GM18868 (cell line): ENCODE measurements around the gene ACOX2.

Experiments
- ATAC-seq: cut with Tn5 transposase; IDR thresholded peaks from one replicate; pipeline ENCODE4 v1.9.1; 2021; ENCODE audit warnings: mild to moderate bottlenecking, moderate library complexity; ENCODE audit not compliant: unreplicated experiment

ACOX2 gene

GRCh38 chr3:58567251-58567515 lies 30.2 kb upstream of the ACOX2 start:
- no peak for ATAC-seq

DNA sequence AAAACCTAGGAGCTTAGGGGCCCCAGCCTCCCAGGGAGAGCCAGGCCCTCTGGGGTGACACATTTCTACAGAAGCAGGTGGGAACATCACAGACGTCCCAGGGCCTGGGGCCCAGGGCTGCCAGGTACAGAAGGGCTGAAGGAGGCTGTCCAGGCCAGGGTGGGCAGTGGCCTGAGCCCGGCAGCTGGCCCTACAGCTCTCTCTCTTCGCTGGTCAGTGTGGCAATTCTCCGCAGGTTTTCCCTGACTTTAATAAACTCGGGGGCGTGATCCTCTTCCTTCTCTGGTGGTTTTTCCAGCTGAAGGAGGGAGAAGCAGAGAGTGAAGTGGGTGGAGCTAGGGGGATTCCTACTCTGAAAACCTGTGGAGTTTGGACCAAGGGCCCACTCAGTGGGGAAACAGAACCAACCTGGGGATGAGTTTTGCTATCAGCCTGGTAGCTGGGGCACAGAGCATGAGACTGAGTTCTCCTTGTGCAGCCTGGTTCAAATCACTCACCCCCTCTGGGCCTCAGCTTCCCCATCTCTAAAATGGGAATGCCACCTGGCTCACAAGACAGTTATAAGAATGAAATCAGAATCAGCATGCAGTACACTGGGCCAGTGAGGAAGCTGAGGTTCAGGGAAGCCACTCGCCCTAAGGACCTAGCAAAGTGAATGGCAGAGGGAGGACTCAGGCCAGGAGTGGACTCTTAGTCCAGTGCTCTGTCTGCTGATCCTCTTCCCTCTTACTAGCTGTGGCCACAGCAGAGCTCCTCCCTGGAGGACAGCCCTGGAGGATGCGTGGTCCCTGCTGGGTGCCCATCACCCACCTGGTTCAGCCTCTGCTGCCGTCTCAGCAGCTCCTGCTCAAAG lies 29.6 kb upstream of the ACOX2 start:
- no peak for ATAC-seq

- no peak for ATAC-seq
Measured at GRCh38 chr3:58565621-58566397, 28.8 kb upstream of the ACOX2 start.

- no peak for ATAC-seq
Measured at GRCh38 chr3:58564456-58565160, 27.6 kb upstream of the ACOX2 start.

GRCh38 chr3:58564054-58564453 lies 27.1 kb upstream of the ACOX2 start:
- ATAC-seq, result no peak

GRCh38 chr3:58563386-58564035 lies 26.5 kb upstream of the ACOX2 start:
- no peak for ATAC-seq

- no peak for ATAC-seq
Measured at GRCh38 chr3:58562498-58562897, 25.5 kb upstream of the ACOX2 start.

- ATAC-seq, result no peak
Measured at GRCh38 chr3:58560771-58561311, 23.9 kb upstream of the ACOX2 start.

DNA sequence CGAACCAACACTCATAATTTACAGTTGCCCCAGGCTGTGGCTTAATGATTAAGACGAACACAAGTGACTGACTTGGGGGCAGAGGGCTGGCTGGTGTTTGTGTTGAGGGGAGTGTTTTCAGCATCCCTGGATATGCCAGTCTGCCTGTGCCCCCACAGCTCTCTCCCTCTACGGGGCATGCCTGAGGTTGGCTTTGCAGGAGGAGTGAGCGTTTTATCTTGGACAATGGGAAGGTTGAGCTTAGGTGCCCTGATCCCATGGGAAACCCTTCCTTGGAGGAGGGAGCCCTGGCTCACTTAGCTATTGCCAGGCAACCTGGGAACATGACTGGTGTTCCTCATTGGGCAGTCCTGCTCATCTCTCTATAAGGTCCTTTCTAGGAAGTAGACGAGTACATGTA lies 22.6 kb upstream of the ACOX2 start:
- no peak for ATAC-seq

GRCh38 chr3:58557491-58557890 lies 20.5 kb upstream of the ACOX2 start:
- no peak for ATAC-seq

- ATAC-seq, result no peak
Measured at GRCh38 chr3:58556761-58557221, 19.8 kb upstream of the ACOX2 start.

DNA sequence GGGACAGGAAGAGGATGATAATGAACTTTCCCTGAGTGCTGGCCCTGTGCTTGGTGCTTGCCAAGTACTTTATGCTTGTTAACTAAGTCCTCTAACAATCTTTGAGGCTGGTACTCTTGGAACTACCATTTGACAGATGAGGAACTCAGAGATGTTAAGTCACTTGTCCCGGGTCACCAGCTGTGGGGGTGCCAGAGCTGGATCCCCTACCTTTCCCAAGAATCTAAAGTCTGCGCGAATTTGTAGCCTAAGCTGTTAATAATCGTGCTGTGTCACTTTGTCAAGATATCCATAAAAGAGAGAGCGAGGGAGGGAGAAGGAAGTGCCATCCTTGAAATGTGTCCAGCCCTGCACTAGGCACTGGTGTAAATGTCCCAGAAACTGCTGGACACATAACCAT lies 19.0 kb upstream of the ACOX2 start:
- no peak for ATAC-seq

DNA sequence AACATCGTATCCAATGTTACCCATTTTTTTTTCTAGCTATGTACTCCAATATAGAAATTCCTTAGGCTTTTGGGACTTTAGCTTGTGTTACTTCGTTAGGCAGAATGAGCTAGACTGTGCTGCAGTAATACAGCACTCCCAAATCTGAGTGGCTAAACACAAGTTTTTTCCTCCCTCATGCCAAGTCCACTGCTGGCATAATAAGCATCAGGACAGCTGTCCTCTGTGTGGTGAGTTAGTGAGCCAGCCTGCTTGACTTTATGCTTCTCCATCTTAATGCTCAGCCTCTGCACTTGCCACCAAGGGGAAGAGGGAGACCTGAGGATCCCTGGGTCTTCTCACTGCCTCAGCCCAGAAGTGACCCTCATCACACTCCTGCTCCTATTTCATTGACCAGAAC lies 18.2 kb upstream of the ACOX2 start:
- no peak for ATAC-seq

DNA sequence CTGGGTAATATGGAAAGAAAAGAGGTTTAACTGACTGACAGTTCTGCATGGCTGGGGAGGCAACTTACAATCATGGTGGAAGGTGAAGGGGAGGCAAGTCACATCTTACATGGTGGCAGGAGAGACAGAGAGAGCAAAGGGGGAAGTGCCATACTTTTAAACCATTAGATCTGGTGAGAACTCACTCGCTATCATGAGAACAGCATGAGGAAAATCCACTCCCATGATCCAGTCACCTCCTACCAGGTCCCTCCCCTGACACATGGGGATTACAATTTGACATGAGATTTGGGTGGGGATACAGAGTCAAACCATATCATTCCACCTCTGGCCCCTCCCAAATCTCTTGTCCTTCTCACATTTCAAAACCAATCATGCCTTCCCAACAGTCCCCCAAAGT lies 16.0 kb upstream of the ACOX2 start:
- no peak for ATAC-seq

DNA sequence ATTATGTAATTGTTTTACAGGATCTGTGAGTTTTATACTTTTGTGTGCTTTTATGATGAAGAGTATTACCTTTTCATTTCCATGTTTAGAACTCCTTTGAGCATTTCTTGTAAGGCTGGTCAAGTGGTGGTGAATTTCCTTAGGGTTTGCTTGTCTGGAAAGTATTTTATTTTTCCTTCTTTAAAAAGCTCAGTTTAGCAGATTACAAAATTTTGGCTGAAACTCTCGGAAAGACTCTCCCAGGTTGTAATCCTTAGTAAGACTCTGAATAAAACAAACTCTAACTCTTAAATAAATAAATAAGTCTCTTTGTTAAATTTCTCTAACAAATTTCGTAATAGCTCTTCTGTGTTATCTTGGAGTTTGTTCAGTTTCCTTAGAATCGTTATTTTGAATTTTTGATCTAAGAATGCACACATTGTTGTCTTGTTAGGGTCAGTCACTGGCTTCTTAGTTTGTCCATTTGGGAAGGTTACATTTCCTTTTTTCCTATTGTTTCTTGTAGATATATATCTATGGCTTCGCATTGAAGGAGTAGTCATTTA lies 14.7 kb upstream of the ACOX2 start:
- no peak for ATAC-seq

GRCh38 chr3:58544541-58544940 lies 7.6 kb upstream of the ACOX2 start:
- no peak for ATAC-seq

- no peak for ATAC-seq
Measured at GRCh38 chr3:58540176-58540858, 3.3 kb upstream of the ACOX2 start.

DNA sequence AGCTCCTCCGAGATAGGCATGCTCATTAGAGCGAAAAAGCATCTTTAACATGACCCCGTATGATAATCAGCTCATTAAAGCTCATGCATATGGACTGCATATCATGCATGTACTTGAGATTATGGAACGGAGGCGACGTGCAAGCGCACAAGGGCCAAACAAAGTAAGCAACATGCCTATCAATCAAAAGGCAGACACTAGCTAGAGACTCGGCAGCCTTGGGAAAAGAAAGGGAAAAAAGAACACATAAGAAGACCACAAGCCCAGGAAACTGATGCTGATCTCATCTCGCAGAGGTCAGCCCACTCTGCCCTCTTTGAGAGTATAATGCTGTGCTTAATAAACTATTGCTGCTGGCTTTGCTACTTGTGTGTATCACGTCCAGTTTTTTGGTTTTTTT lies 2.6 kb upstream of the ACOX2 start:
- ATAC-seq, result no peak

DNA sequence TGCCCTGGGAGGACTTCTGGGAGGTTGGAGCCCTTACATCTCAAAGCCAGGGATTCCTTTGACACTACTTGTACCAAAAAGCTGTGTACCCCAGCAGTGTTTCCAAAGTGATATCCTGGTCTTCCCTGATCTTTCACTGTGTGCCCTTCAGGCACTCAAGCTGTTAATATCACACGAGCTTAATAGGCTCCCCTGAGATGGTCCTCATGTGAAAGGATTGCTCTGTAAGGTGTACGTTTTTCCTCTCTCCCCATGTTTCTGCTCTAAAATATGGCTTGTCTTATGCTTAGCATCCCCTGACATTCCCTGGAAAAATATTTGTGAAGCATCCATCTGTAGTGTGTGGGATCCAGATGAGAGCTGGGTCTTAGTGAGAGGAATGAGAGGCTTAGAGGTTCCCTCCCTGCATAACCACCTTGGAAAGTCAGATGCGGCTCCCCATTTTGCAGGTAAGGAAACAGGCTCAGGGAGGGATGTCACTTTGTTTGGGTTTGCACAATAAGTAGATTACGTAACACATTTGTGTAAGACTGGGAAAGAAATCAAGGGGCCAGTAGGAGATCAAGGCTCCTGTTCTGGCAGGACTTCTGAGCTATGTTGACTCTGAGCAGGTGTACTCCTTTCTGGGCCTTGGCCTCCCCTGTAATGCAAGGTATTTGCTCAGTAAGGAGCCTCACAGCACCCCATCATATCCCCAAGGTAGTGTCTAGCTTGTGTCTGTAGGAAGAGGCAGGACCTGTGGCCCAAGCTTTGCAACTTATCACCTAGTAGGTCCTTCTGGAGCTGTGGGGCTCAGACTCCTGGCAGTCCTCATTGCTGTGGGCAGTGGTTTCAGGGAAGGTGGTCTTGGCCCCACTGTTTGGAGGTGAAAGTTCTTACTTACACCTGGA lies 667 bp upstream of the ACOX2 start:
- no peak for ATAC-seq
